DMS79 treated with DMSO at 0.1 percent for 48 hours (cell line): ENCODE results near the gene TM7SF2.
"Not testable (repeated sequence)": the region's sequence is repeated elsewhere in the genome, so short reads cannot be mapped to it uniquely, and the experiment has no call there.

Experiments used
- DNase-seq: peaks from one replicate; lab custom pipeline; 2025; lab: John Stamatoyannopoulos, UW

TM7SF2 gene

DNA sequence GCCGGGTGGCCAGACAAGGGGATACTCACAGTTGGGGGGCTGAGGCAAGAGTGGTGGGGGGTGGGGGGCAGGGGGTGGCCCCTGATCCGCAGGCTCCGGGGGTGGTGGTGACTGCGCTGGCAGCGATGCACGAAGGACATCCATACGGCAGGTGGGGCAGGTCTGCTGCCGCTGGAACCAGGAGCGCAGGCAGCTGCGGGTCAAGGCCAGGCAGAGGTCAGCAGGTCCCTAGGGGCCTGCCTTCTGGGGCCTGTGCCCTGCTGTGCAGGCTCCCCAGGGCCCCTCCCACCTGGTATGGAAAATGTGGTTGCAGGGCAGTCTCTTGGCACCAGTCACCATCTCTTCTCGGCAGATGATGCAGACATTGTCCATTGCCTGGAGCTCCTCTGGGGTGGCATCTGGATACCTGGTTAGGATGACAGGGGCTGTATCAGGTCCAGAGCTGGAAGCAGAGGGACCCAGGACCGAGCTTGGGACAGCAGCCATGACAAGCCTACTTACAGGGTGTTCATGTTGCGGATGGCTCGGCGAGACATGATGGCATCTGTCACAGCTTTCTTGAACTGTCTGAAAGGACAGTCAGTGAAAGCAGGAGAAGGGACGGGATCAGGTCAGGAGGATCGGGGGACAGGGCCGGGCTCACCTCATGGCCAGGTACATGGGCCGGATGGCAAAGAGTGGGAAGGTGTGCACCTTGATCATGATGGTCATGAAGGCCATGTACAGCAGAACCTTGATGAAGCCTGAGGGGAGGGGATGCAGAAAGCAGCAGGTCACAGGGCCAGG, 19.2 kb downstream of the TM7SF2 start:
- no peak for DNase-seq

DNA sequence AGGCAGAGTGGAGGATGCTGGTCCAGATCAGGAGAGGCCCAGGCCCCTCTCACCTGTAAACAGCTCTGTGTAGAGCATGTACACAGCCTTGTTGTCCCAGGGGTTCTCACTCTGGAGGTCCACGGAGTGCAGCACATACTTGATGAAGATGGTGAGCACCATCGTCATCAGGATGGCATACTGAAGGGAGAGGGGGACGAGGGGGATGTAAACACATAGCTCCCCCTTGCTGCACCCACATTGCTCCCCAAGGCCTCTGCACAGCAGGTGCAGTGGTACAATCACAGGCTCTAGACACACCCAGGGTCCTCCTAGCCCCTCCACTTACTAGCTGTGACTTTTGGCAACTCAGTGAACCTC, 19.7 kb downstream of the TM7SF2 start:
- DNase-seq: no peak

DNA sequence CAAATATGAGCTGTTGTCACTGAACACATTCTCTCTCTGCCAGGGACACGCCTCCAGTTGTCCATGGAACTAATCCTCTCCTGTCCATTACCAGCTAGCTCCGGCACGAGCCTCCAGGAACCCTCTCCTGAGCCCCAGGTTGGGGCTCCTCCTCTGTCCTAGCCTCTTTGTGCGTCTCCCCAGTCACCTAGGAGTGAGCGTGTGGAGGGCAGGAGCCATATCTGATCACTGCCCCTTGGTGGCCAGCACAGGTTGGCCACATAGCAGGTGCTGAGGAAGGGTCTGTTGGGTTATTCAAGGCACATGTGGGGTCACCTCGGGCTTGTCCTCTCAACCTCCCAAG, 20.2 kb downstream of the TM7SF2 start:
- no peak for DNase-seq

DNA sequence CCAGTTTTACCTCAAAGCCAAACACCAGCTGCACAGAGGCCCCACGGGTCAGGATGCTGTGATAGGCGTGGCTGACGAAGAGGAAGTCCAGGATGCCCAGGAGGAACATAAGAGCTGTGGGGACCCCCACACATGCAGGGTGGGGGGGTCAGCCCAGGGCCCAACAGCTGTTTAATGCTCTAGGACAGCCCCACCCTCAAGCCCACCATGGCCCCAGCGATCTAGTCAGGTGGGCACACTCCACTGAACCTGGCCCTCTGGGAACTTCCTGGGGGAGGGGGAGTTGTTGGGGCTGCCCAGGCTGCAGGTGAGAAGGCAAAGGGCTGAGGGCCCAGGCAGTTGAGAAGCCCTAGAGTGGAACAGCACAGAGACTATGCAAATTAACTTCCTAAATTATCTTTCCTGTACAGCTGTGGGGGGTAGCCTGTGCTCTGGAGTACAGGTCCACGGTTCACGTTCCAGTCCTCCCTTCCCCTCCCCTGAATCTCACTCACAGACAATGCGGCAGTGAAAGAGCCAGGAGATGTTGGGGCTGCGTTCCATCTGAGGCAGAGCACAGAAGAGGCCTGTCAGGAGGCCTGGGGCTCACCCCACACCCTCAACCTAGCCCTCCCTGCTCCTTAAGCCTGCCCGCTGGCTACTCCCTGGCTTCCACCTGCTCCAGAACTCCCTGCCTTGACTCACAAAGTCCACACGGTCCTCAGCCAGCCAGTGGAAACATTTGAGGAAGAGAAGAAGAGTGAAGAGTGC, 20.7 kb downstream of the TM7SF2 start:
- no peak for DNase-seq

DNA sequence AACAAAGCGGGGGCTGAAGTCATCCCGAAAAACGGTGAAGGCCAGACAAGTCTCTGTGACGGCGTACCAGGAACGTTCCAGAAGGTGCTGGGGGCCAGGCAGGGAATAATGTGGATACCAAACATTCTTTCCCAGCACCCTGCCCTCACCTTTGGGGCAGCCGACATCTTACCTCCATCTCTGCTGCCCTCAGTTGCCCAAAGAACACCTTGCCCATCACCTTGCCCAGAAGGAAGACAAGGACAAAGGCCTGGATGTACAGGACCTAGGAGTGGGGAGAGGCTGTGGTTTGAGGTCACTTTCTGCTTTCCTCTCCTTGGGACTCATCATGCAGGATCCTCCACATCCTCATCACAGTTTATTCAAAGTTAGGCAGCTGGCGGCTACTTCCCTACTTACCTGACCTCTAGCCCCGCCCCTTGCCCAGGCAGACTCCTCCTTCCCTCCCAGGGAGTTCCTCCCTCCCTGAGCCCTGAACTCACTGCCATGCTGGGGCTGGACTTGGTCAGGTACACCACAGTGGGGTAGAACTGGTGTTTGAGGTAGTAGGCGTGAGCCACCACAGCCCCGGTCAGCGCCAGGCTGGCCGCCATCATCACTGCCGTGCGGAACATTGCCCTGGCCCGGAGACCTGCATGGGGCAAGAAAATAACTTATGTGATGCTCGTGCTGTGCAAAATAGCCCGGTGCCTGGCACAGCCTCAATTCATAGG, 21.5 kb downstream of the TM7SF2 start:
- no peak for DNase-seq

DNA sequence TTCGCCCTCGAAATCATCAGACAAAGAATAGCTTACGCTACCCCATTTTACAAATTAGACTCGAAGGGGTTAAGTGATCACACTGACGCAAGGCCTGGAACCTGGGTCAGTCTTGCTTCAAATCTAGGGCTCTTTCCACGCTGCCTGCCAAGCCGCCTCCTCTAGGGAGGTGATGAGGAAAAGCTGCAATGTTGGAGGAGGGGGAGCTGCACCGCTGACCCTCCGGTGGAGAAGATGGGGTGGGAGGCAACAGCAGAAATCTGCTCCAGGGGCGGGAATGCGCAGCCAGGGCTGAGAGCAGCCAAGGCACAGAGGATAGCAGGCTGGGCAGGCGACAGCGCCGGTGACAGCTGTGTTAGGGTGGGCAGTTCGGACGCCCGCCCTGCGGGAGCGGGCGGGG, 22.1 kb downstream of the TM7SF2 start:
- no peak for DNase-seq

DNA sequence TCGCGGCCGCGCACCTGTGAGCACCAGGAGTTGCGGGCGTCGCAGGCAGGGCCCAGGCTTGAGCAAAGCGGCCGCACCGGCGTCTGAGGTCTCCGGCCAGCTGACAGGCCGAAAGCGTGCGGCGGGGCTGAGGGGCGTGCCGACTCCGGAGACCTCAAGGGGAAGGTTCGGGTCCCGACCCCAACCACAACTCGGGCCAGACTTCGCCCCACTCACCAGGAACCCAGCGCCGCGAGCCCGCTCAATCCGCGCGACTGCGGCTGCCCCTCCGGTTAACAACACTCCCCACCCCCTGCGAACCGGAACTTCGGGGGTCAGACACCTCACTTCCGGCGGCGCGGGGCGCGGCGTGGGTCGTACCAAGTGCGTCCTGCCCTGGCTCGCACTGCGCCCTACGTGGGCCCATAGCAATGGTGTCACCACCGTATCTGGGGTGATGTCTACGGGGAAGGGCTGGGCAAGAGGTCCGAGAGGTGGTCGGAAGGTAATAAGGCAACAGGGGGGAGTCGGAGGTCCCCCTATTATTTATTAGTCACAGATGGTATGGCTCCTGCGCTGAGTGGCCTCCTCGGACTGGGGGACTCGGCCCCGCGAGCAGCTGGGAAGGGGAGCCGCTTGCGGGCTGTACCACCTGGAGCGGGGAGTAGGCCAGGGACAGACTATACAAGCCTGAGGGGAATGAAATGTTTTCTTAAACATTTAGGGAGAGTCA, 22.7 kb downstream of the TM7SF2 start, which contains the start of gene SYVN1:
TSS of gene SYVN1 (minus strand) at position 280 of the 712 bp plus-strand sequence. CDS start 918 bp downstream, outside the sequence.
- peak; percentile 89 for DNase-seq

DNA sequence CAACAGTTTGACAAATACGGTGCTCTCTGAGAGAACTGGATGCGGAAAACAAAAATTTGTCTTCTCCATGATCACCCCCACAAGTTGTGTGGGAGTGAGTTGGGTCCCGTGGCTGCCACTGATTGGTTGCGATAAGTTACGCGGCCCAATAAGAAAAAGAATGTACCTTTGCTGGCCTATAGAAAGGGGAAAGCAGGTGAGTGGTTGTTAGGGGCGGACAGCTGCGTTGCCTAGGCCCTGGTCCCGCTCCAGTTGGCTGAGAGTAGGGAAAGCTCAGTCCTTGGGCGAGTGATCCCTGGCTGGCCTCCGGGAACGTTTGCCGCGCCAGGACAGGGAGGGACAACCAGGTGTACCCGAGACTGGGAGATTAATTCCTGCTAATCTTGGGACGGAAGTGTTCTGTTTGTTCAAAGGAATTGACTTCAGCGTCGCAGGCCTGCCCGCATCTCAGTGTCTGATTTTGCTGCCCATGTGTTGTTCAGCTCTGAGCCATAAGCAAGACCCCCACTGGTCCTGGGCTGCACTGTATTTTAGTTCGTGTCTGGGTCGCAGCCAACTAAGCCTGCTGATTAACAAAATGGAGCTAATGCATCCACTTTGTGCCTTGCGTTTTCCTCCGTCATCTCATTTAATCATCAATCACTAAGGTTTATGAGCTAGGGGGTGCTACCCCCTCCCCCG, 23.4 kb downstream of the TM7SF2 start:
- peak; percentile 99 for DNase-seq

DNA sequence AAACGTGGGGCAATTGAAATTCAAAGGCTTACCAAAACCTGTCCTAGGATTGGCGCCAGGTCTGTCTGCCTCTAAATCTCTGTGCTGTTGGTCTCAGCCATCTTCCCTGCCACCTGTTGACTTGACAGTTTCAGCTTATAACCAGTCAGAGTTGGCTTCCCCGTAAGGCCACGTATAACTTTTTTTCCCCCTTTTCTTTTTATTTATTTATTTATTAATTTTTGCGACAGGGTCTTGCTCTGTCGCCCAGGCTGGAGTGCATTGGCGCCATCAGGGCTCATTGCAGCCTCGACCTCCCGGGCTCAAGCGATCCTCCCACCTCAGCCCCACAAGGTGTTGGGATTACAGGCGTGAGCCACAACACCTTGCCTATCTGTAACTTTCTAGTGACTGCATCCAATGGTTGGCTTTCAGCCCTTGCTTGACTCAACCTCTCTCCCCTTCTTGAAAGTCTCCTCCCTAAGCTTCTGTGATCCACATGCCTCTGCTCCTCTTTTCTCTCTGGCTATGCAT, 24.0 kb downstream of the TM7SF2 start:
- no peak for DNase-seq

DNA sequence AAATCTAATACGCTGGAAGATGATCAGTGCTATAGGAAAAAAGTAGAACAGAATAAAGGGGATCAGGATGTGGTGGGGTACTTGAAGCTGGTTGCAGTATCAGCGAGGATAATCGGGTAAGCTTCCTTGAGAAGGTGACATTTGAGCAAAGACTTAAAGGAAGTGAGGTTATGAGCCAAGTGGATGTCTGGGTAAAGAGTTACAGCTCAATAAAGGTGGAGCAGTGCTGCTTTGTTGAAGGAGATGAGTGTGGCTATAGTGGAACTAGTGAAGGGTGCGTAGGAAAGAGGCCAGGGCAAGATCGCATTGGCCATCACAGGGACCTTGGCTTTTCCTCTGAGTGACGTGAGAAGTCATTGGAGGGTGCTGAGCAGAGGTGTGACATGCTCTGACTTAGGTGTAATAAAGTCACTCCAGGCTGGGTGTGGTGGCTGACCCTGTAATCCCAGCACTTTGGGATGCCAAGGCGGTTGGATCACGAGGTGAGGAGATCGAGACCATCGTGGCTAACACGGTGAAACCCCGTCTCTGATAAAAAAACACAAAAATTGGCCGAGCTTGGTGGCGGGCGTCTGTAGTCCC, 24.9 kb downstream of the TM7SF2 start:
- no peak for DNase-seq

DNA sequence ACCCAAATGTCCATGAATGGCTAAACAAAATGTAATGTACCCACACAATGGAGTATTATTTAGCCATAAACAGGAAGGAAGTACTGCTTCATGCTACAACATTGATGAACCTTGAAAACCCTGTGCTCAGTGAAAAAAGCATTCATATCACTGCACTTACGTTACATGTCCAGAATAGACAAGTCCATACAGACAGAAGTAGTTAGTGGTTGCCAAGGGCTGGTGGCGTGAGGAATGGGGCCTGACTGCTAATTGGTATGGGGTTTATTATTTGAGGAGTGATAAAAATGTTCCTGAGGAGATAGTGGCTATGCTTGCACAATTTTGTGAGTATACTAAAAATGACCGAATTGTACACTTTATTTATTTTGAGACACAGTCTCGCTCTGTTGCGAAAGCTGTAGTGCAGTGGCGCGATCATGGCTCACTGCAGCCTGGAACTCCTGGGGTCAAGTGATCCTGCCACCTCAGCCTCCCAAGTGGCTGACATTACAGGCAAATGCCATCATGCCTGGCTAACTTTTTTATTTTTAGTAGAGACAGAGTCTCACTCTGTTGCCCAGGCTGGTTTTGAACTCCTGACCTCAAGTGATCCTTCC, 30.3 kb downstream of the TM7SF2 start:
- no peak for DNase-seq

DNA sequence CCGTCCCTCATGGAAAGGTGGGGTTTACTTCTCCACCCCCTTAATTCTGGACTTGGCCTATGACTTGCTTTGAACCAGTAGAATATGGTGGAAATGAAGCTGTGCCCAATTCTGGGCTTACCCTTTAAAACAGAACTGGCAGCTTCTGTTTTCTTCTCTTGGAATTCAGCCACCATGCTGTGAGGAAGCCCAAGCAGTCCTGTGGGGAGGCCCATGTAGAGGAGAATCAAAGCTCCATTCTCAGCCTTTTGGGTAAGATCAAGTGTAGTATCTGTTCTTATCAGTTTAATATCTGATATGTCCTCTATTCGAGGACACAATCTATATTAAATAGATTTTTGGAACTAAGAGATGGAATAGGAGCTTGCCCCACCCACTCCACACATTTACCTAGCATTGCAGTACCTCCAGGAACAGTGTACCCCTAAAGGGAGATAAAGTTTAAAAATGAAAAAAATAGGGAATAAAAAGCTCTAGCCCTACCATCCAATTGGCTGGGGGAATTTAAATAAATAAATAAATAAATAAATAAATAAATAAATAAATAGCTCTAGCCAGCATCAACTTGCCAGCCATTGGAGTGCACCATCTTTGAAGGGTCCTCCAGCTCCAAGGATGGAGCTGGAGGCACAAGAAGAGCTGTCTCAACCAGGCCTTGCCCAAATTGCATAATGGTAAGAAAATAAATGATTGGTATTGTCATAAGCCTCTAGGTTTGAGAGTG, 35.8 kb downstream of the TM7SF2 start:
- DNase-seq: no peak

DNA sequence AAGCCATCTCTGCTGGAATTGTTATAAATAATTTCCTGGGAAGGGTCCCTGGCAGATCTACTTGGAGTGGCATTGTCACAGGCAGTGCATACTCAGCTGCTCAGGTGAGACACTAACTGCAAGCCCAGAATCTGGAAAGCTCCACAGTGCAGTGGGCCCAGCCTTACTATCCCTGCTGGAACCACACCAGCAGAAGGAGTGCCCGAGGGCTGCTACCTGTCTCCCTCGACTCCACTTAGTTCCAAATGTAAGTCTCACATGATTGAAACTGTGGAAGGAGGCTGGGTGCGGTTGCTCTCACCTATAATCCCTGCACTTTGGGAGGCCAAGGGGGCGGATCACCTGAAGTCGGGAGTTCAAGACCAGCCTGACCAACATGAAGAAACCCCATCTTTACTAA, 37.0 kb downstream of the TM7SF2 start:
- no peak for DNase-seq

DNA sequence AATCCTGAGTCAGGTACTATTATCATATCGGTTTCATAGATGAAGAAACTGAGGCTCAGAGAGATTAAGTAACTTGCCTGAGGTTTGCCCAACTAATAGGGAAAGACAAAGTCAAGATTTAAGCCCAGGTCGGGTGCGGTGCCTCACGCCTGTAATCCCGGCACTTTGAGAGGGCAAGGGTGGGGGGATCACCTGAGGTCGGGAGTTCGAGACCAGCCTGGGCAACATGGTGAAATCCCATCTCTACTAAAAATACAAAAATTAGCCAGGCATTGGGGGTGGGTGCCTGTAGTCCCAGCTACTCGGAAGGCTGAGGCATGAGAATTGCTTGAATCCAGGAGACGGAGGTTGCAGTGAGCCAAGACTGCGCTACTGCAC, 38.4 kb downstream of the TM7SF2 start:
- DNase-seq: not testable (repeated sequence)

DNA sequence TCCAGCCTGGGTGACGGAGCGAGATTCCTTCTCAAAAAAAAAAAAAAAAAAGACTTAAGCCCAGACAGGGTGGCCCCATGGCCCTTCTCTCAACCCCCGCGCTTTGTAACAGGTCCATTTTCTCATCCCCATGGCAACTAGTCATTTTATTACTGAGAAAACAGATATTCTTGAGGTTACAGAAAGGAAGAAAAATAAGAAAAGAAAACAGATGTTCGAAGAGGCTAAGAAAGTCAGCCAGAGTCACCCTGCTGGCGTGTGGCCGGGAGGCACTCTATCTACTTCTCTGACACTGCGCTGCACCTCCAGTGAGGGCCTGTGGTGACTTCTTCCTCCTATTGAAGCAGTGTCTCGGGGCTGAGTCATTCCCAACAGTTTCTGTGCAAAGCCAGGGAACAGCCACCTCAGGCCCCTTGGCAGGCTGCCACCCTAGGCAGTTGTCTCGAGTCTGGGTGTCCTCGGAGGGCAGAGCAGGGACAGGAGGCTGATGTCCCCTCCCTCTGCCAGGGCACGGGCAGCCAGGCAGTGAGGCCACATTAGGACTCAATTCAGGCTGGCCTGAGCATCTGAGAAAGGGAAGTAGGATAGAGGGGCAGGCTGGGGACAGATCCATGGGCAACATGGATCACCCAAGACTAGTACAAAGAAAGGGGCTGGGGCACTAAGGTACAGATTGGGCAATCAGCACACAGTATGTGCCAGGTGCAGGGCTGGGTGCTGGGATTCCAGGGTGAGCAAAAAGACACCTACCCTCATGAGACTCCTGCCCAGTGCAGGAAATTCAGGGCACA, 39.0 kb downstream of the TM7SF2 start:
- peak; percentile 82 for DNase-seq

DNA sequence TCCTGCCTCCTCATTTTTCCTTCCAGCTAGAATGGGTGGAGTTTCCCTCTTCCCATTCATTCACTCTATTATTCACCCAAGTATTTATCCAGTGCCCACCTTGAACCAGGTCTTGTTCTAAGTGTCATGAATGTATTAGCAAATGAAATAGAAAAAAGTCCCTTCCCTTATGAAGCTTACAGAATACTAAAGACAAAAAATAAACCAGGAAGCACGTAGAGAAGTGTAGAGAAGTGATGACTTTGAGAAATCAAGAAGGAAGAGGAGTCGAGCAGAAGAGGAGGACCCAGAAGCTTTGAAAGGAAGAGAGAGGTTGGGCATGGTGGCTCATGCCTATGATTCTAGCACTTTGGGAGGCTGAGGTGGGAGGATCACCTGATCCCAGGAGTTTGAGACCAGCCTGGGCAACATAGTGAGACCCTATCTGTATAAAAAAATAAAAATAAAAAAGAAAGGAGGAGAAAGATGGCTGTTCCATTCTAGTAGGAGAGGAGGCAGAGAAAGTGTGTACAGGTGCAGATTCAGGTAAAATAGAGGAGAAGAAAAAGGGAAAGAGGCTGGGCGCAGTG, 39.7 kb downstream of the TM7SF2 start:
- DNase-seq: no peak

DNA sequence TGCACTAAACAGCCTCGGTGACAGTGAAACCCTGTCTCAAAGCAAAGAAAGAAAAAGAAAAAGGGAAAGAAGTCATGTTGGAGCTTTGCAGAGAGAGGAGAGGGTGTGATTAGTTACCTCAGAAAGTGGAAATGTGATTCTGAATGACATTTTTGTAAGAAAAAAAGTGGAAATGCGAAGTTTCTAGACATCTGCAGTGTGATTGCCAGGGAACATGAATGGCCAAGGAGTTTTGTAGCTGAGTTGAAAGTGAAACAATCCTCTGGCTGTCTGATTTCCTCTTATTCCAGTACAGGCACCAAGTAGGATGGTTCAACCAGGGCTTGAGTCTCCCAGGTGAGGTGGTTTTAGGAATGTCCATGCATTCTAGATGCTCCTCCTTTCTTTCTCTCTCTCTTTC, 40.5 kb downstream of the TM7SF2 start:
- DNase-seq: no peak

DNA sequence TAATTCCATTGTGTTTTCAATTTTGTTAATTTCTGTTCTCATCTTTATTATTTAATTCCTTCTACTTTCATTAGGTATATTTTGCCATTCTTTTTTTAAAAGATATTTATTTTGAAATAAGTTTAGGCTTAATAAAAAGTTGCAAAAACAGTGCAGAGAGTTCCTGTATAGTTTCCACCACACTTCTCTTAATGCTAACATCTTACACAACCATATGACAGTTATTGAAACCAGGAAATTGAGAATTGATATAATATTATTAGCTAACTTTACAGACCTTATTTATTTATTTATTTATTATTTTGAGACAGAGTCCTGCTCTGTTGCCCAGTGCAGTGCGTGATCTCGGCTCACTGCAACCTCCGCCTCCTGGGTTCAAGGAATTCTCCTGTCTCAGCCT, 44.6 kb downstream of the TM7SF2 start:
- DNase-seq: no peak

DNA sequence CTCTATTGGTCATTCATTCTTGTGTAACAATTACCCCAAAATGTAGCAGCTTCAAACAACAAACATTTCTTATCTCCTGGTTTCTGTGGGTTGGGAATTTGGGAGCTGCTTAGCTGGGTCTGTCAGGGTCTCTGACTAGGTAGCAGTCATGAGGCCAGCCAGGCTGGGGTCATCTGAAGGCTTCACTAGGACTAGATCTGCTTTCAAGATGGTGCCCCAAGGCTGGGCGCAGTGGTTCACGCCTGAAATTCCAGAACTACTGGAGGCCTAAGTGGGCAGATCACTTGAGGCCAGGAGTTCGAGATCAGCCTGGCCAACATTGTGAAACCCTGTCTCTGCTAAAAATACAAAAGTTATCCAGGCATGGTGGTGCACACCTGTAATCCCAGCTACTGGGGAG, 45.3 kb downstream of the TM7SF2 start:
- no peak for DNase-seq
